GM18526 (cell line): ENCODE measurements around the gene COG1.

Experiments used
- POLR2A ChIP-seq: IDR thresholded peaks from 3 replicates; pipeline ENCODE4 v1.6.1; 2011; ENCODE audit not compliant: insufficient read length; ENCODE audit errors: extremely low read depth

The COG1 gene

GRCh38 chr17:73192894-73193701, at the start of gene COG1:
Gene COG1 (plus strand): TSS chr17:73193055. CDS start chr17:73193070, 15 bp downstream.
- TF ChIP-seq POLR2A = peak; percentile 37

GRCh38 chr17:73145641-73146040, 47.2 kb upstream of the COG1 start:
- TF ChIP-seq POLR2A = no peak

GRCh38 chr17:73148540-73149334, 44.1 kb upstream of the COG1 start:
- no peak for TF ChIP-seq POLR2A

- no peak for TF ChIP-seq POLR2A
Measured at GRCh38 chr17:73151916-73152632, 40.8 kb upstream of the COG1 start.

GRCh38 chr17:73155410-73156165, 37.3 kb upstream of the COG1 start:
- no peak for TF ChIP-seq POLR2A

GRCh38 chr17:73156166-73156840, 36.6 kb upstream of the COG1 start:
- TF ChIP-seq POLR2A = no peak

- TF ChIP-seq POLR2A = no peak
Measured at GRCh38 chr17:73156887-73157520, 35.9 kb upstream of the COG1 start.

GRCh38 chr17:73157521-73157890, 35.3 kb upstream of the COG1 start:
- TF ChIP-seq POLR2A = no peak

GRCh38 chr17:73158133-73158532, 34.7 kb upstream of the COG1 start:
- no peak for TF ChIP-seq POLR2A

- no peak for TF ChIP-seq POLR2A
Measured at GRCh38 chr17:73160980-73161630, 31.8 kb upstream of the COG1 start.

GRCh38 chr17:73163043-73163442, 29.8 kb upstream of the COG1 start:
- TF ChIP-seq POLR2A = no peak

GRCh38 chr17:73165616-73166404, 27.0 kb upstream of the COG1 start:
- TF ChIP-seq POLR2A = no peak

- no peak for TF ChIP-seq POLR2A
Measured at GRCh38 chr17:73166731-73167581, 25.9 kb upstream of the COG1 start.
